GM12892 (cell line): ENCODE measurements around the gene MARCHF5.

Source experiments
- POLR2A ChIP-seq: IDR thresholded peaks from 2 replicates; pipeline ENCODE4 v1.6.1; 2011; ENCODE audit warnings: low read depth, low read length, control low read depth
- TAF1 ChIP-seq: IDR thresholded peaks from 2 replicates; pipeline ENCODE4 v1.6.1; 2011; ENCODE audit warnings: low read depth, mild to moderate bottlenecking, control low read depth, low read length, borderline replicate concordance

DNA sequence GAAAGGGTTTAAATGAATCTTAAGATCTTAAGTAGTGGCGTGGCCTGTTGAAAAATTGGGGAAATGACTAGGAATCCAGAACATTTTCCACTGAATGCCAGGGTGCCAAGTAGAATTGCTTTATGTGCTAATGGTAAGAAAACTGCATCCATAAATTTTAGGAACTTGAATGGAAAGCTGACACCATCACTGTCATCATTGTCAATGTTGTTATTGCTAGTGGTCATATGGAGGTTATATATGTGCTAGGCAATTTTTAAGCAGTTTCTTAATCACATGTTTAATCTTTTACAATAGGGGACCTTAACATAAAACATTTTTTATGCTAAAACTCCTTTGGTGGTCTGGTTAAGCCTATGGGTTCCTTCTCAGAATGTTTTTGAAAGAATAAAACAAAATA, 13.1 kb downstream of the MARCHF5 start:
- TF ChIP-seq POLR2A (no peak), TAF1 (no peak)
